HEK293 (cell line): ENCODE measurements around the gene CCDC87.
A peak's percentile ranks its signal among the peaks of the same experiment; 100 is the strongest.

ENCODE experiments used
- CTCF ChIA-PET: fragments of 350-600 bp; formaldehyde crosslinking; extraction: SDS; loops from one replicate; lab custom pipeline; 2021; ENCODE audit warnings: antibody characterized with exemption; lab: Yijun Ruan, JAX
- POLR2A ChIA-PET: fragments of 300-600 bp; formaldehyde crosslinking; extraction: SDS; loops from one replicate; lab custom pipeline; 2020; ENCODE audit warnings: antibody characterized with exemption, inconsistent platforms; lab: Yijun Ruan, JAX
- H3K27ac ChIP-seq: fragments of 200-500 bp; sonication (Bioruptor generic); 2 replicates; pipeline ENCODE4 v1.5.1; 2014; ENCODE audit warnings: low read depth, low read length, control low read depth, inconsistent platforms; ENCODE audit errors: extremely low read depth
- H3K36me3 ChIP-seq, 2 experiments: fragments of 200-500 bp in 1 of 2; sonication (Bioruptor generic) in 1 of 2; 1 replicate in 1 of 2; 2 replicates in 1 of 2; pipeline ENCODE4 v1.5.1; 2014 to 2017; ENCODE audit warnings: inconsistent platforms in 2 of 2, low read length in 2 of 2; ENCODE audit not compliant: control insufficient read depth in 2 of 2, insufficient read depth in 1 of 2
- H3K4me1 ChIP-seq: fragments of 200-500 bp; sonication (Bioruptor generic); 2 replicates; pipeline ENCODE4 v1.5.1; 2014; ENCODE audit warnings: mild to moderate bottlenecking, low read length, inconsistent platforms; ENCODE audit not compliant: control insufficient read depth, insufficient read depth
- H3K4me3 ChIP-seq: 2 replicates; pipeline ENCODE4 v1.5.1; 2011; ENCODE audit warnings: low read depth, mild to moderate bottlenecking, control low read depth, low read length, moderate library complexity
- H3K9me3 ChIP-seq: fragments of 200-500 bp; sonication (Bioruptor generic); 2 replicates; pipeline ENCODE4 v1.5.1; 2014; ENCODE audit warnings: low read depth, low read length, inconsistent platforms; ENCODE audit not compliant: control insufficient read depth, insufficient read depth
- BCL11A ChIP-seq: fragments of 450-650 bp; formaldehyde crosslinking; IDR thresholded peaks from 2 replicates; pipeline ENCODE4 v1.5.1; 2016; ENCODE audit warnings: low read depth, missing biosample characterization, missing genetic modification characterization
- ZBTB11 ChIP-seq: fragments of 450-650 bp; formaldehyde crosslinking; conservative IDR thresholded peaks from 2 replicates; pipeline ENCODE4 v1.5.1; 2016; ENCODE audit warnings: low read depth, missing biosample characterization, missing genetic modification characterization
- ZFP3 ChIP-seq: fragments of 450-650 bp; formaldehyde crosslinking; IDR thresholded peaks from 2 replicates; pipeline ENCODE4 v1.5.1; 2016; ENCODE audit warnings: low read depth, missing biosample characterization, missing genetic modification characterization
- ZNF132 ChIP-seq: fragments of 450-650 bp; formaldehyde crosslinking; IDR thresholded peaks from 2 replicates; pipeline ENCODE4 v1.5.1; 2017; ENCODE audit warnings: missing biosample characterization, missing genetic modification characterization, borderline replicate concordance
- ZNF133 ChIP-seq: fragments of 450-650 bp; formaldehyde crosslinking; IDR thresholded peaks from 2 replicates; pipeline ENCODE4 v1.5.1; 2016; ENCODE audit warnings: missing biosample characterization, missing genetic modification characterization
- ZNF324 ChIP-seq: fragments of 450-650 bp; formaldehyde crosslinking; IDR thresholded peaks from 2 replicates; pipeline ENCODE4 v1.5.1; 2016; ENCODE audit warnings: missing biosample characterization, missing genetic modification characterization
- ZNF341 ChIP-seq: fragments of 450-650 bp; formaldehyde crosslinking; IDR thresholded peaks from 2 replicates; pipeline ENCODE4; 2016; ENCODE audit warnings: low read depth, missing biosample characterization, missing genetic modification characterization
- ZNF362 ChIP-seq: fragments of 450-650 bp; formaldehyde crosslinking; IDR thresholded peaks from 2 replicates; pipeline ENCODE4 v1.5.1; 2016; ENCODE audit warnings: missing biosample characterization, missing genetic modification characterization
- ZNF37A ChIP-seq: fragments of 450-650 bp; IDR thresholded peaks from 2 replicates; pipeline ENCODE4 v1.5.1; 2018; ENCODE audit warnings: missing biosample characterization, missing genetic modification characterization
- ZNF580 ChIP-seq: fragments of 450-650 bp; formaldehyde crosslinking; IDR thresholded peaks from 2 replicates; pipeline ENCODE4 v1.5.1; 2016; ENCODE audit warnings: missing biosample characterization, missing genetic modification characterization
- ZNF596 ChIP-seq: fragments of 450-650 bp; IDR thresholded peaks from 2 replicates; pipeline ENCODE4 v1.5.0; 2018; ENCODE audit warnings: missing biosample characterization, mild to moderate bottlenecking, missing genetic modification characterization, moderate library complexity
- ZNF600 ChIP-seq: fragments of 450-650 bp; formaldehyde crosslinking; IDR thresholded peaks from 2 replicates; pipeline ENCODE4 v1.5.1; 2016; ENCODE audit warnings: missing biosample characterization, missing genetic modification characterization
- ZNF692 ChIP-seq: fragments of 450-650 bp; formaldehyde crosslinking; IDR thresholded peaks from 2 replicates; pipeline ENCODE4 v1.5.1; 2016; ENCODE audit warnings: missing biosample characterization, missing genetic modification characterization
- ZNF768 ChIP-seq: fragments of 450-650 bp; formaldehyde crosslinking; IDR thresholded peaks from 2 replicates; pipeline ENCODE4 v1.5.1; 2018; ENCODE audit warnings: missing biosample characterization, mild to moderate bottlenecking, missing genetic modification characterization
- ZNF776 ChIP-seq: fragments of 450-650 bp; formaldehyde crosslinking; IDR thresholded peaks from 2 replicates; pipeline ENCODE4 v1.5.0; 2017; ENCODE audit warnings: missing biosample characterization, missing genetic modification characterization, borderline replicate concordance

CCDC87 gene

GRCh38 chr11:66554602-66555001 is 38.3 kb downstream of the CCDC87 start:
- Histone ChIP-seq H3K27ac (no peak overlapping the region), H3K36me3 (no peaks in the 10 kb centered on the region), H3K9me3 (no peaks in the 10 kb centered on the region), H3K4me1 (no peaks in the 10 kb centered on the region), H3K4me3 (no peak overlapping the region)
- CTCF ChIA-PET: no interaction called here
- TF ChIP-seq ZNF600 (tag by site-specific recombination) (peak; percentile 53; the same call in 1 of the 2 replicates), ZNF692 (tag by site-specific recombination) (no peak)
- POLR2A ChIA-PET: interaction anchor here (0.7 to 0.9 kb wide), 2 partner anchors 8 to 62 kb away, joined by 3 to 4 read pairs; partner anchors contain the start of genes ACTN3, RBM14 and ZDHHC24

GRCh38 chr11:66550887-66551286 is 42.0 kb downstream of the CCDC87 start:
- TF ChIP-seq ZNF768 (tag by site-specific recombination): peak; percentile 26; the same call in 1 of the 2 replicates
- no peak for TF ChIP-seq BCL11A (tag by site-specific recombination)
- TF ChIP-seq ZNF362 (tag by site-specific recombination): no peak
- no peak overlapping the region for H3K4me3 ChIP-seq
- no peaks in the 10 kb centered on the region for H3K9me3 ChIP-seq
- ChIA-PET POLR2A (no interaction called here), CTCF (interaction anchor here (0.7 kb wide), 1 partner anchor 101 kb away, joined by 3 read pairs; no protein-coding TSS in a partner anchor)
- H3K4me1 ChIP-seq: no peaks in the 10 kb centered on the region
- no peaks in the 10 kb centered on the region for H3K36me3 ChIP-seq
- H3K27ac ChIP-seq: no peak overlapping the region

GRCh38 chr11:66549696-66550095 is 43.2 kb downstream of the CCDC87 start:
- ChIA-PET CTCF (interaction anchor here (0.6 to 1.6 kb wide), 3 partner anchors 105 to 141 kb away, joined by 3 to 5 read pairs (median 5); no protein-coding TSS in a partner anchor), POLR2A (interaction anchor here (0.7 kb wide), 1 partner anchor 234 kb away, joined by 3 read pairs; no protein-coding TSS in a partner anchor)
- Histone ChIP-seq H3K9me3 (no peaks in the 10 kb centered on the region), H3K36me3 (no peaks in the 10 kb centered on the region), H3K27ac (no peak overlapping the region), H3K4me1 (no peaks in the 10 kb centered on the region), H3K4me3 (no peak overlapping the region)
- TF ChIP-seq ZNF776 (tag by site-specific recombination) (no peak), ZNF580 (peak; percentile 83)
- TF ChIP-seq, all 188 proteins: peak for 1

GRCh38 chr11:66548774-66549630 is 43.9 kb downstream of the CCDC87 start:
- no peak overlapping the region for H3K4me3 ChIP-seq
- no peak for TF ChIP-seq ZNF132 (tag by site-specific recombination)
- TF ChIP-seq ZFP3: no peak
- TF ChIP-seq ZBTB11: no peak
- TF ChIP-seq ZNF600 (tag by site-specific recombination): 0 out of 2 replicates have a peak, but pooled peaks have one; percentile 19
- TF ChIP-seq ZNF341 (tag by site-specific recombination): peak; percentile 68
- TF ChIP-seq BCL11A (tag by site-specific recombination): no peak
- TF ChIP-seq ZNF596: no peak
- peak; percentile 85 for TF ChIP-seq ZNF133 (tag by site-specific recombination)
- TF ChIP-seq ZNF324: no peak
- TF ChIP-seq ZNF37A (tag by site-specific recombination): no peak
- TF ChIP-seq, all 188 proteins: peak for 3
- ChIA-PET POLR2A (interaction anchor here (0.9 kb wide), 1 partner anchor 67 kb away, joined by 3 read pairs; the partner anchor contains the start of gene RBM14), CTCF (interaction anchor here (0.6 to 1.6 kb wide), 3 partner anchors 104 to 140 kb away, joined by 3 to 5 read pairs (median 5); no protein-coding TSS in a partner anchor)
- no peaks in the 10 kb centered on the region for H3K4me1 ChIP-seq
- no peaks in the 10 kb centered on the region for H3K9me3 ChIP-seq
- no peak overlapping the region for H3K27ac ChIP-seq
- H3K36me3 ChIP-seq: no peaks in the 10 kb centered on the region
